ENCODE measurements around the gene GABRG3. TPM values are rescaled to one million over a fixed set of nuclear protein-coding genes. Genes with fewer than 3 reads are reported as not detected.

Gene GABRG3
- total RNA-seq, 1 donor from 2014 or later = 0.21 TPM

GRCh38 chr15:27479296-27480140 lies 508.5 kb downstream of the GABRG3 start:
- peak; percentile 35 for DNase-seq

- DNase-seq = no peak
These were observed 509.2 kb downstream of the GABRG3 start for GRCh38 chr15:27480141-27480530.

GRCh38 chr15:27480642-27481041 lies 509.7 kb downstream of the GABRG3 start:
- DNase-seq = no peak

- no peak for DNase-seq
These were observed 510.8 kb downstream of the GABRG3 start for GRCh38 chr15:27481768-27482167.

GRCh38 chr15:27482287-27482686 lies 511.3 kb downstream of the GABRG3 start:
- no peak for DNase-seq

GRCh38 chr15:27483124-27483523 lies 512.1 kb downstream of the GABRG3 start:
- no peak for DNase-seq

GRCh38 chr15:27485265-27485664 lies 514.3 kb downstream of the GABRG3 start:
- DNase-seq = no peak

GRCh38 chr15:27486051-27486450 lies 515.1 kb downstream of the GABRG3 start:
- no peak for DNase-seq

- no peak for DNase-seq
These were observed 516.0 kb downstream of the GABRG3 start for GRCh38 chr15:27486683-27487647.

GRCh38 chr15:27487846-27488245 lies 516.9 kb downstream of the GABRG3 start:
- no peak for DNase-seq

- DNase-seq = no peak
These were observed 520.0 kb downstream of the GABRG3 start for GRCh38 chr15:27490867-27491595.

GRCh38 chr15:27491666-27492621 lies 521.0 kb downstream of the GABRG3 start:
- peak; percentile 68 for DNase-seq

GRCh38 chr15:27495963-27496459 lies 525.0 kb downstream of the GABRG3 start:
- no peak for DNase-seq

GRCh38 chr15:27498700-27499099 lies 527.7 kb downstream of the GABRG3 start:
- no peak for DNase-seq

GRCh38 chr15:27499191-27499590 lies 528.2 kb downstream of the GABRG3 start:
- DNase-seq = no peak

- no peak for DNase-seq
These were observed 528.7 kb downstream of the GABRG3 start for GRCh38 chr15:27499719-27500118.

GRCh38 chr15:27500206-27500605 lies 529.2 kb downstream of the GABRG3 start:
- no peak for DNase-seq

- DNase-seq = no peak
These were observed 535.8 kb downstream of the GABRG3 start for GRCh38 chr15:27506752-27507151.

- no peak for DNase-seq
These were observed 538.0 kb downstream of the GABRG3 start for GRCh38 chr15:27509014-27509413.

- DNase-seq = no peak
These were observed 541.5 kb downstream of the GABRG3 start for GRCh38 chr15:27512281-27513001.

Data from tongue (tissue), 2 donors.